HepG2 (cell line): ENCODE measurements around the gene TADA2B. TPM values are rescaled to one million over a fixed set of nuclear protein-coding genes. Genes with fewer than 3 reads are reported as not detected.

ENCODE experiments used
- ATF7 ChIP-seq, 2 experiments: fragments of 450-650 bp in 1 of 2; sonication (generic) in 1 of 2; formaldehyde crosslinking in 1 of 2; IDR thresholded peaks; 2 replicates each; pipeline versions ENCODE4 v1.4.0 to v1.6.1; 2016 to 2020; ENCODE audit warnings: antibody characterized with exemption in 1 of 2, mild to moderate bottlenecking in 1 of 2, missing genetic modification reagents in 1 of 2
- CBX1 ChIP-seq: IDR thresholded peaks from one replicate; pipeline ENCODE4 v1.6.1; 2016; ENCODE audit warnings: antibody characterized with exemption, low read depth
- EEA1 ChIP-seq: sonication (generic); formaldehyde crosslinking; IDR thresholded peaks from 2 replicates; pipeline ENCODE4 v1.5.1; 2020; ENCODE audit warnings: mild to moderate bottlenecking, missing genetic modification reagents, borderline replicate concordance
- EED ChIP-seq: sonication (generic); formaldehyde crosslinking; IDR thresholded peaks from 2 replicates; pipeline ENCODE4 v1.5.0; 2020; ENCODE audit warnings: mild to moderate bottlenecking, missing genetic modification reagents
- ETV5 ChIP-seq: IDR thresholded peaks from 2 replicates; pipeline ENCODE4 v1.6.1; 2018; ENCODE audit warnings: missing biosample characterization, missing genetic modification reagents, inconsistent platforms, borderline replicate concordance
- FOSL2 ChIP-seq: sonication (generic); formaldehyde crosslinking; IDR thresholded peaks from 2 replicates; pipeline ENCODE4 v1.4.0; 2020; ENCODE audit warnings: missing genetic modification reagents
- GTF2F1 ChIP-seq: fragments of 150-350 bp; IDR thresholded peaks from 2 replicates; pipeline ENCODE4 v1.6.1; 2014; ENCODE audit warnings: low read length
- HDAC6 ChIP-seq: fragments of 200-600 bp; sonication (generic); IDR thresholded peaks from 2 replicates; pipeline ENCODE4 v1.7.0; 2017; ENCODE audit warnings: mild to moderate bottlenecking, antibody characterized with exemption, low read length, low read depth
- MEF2D ChIP-seq: sonication (generic); formaldehyde crosslinking; IDR thresholded peaks from 2 replicates; pipeline ENCODE4 v1.5.1; 2020; ENCODE audit warnings: mild to moderate bottlenecking, missing genetic modification reagents
- PITX1 ChIP-seq: sonication (generic); formaldehyde crosslinking; IDR thresholded peaks from 2 replicates; pipeline ENCODE4 v1.5.1; 2020; ENCODE audit warnings: mild to moderate bottlenecking, missing genetic modification reagents
- POLR2A ChIP-seq, 2 experiments: IDR thresholded peaks; 2 replicates each; pipeline ENCODE4 v1.6.1; 2011; ENCODE audit warnings: low read depth in 2 of 2, low read length in 2 of 2, mild to moderate bottlenecking in 1 of 2, moderate library complexity in 1 of 2; ENCODE audit not compliant: insufficient read depth in 1 of 2
- RAD51 ChIP-seq: fragments of 450-650 bp; IDR thresholded peaks from 2 replicates; pipeline ENCODE4 v1.6.1; 2016; ENCODE audit warnings: borderline replicate concordance
- RBM39 ChIP-seq: fragments of 200-400 bp; formaldehyde crosslinking; IDR thresholded peaks from one replicate; pipeline ENCODE4 v1.6.1; 2018; ENCODE audit warnings: antibody characterized with exemption, mild to moderate bottlenecking, low read depth, low read length; ENCODE audit not compliant: poor library complexity, severe bottlenecking
- ZNF263 ChIP-seq: sonication (generic); formaldehyde crosslinking; IDR thresholded peaks from 2 replicates; pipeline ENCODE4 v1.4.0; 2020; ENCODE audit warnings: missing genetic modification reagents
- ZNF274 ChIP-seq: sonication (generic); formaldehyde crosslinking; IDR thresholded peaks from 2 replicates; pipeline ENCODE4 v1.5.1; 2020; ENCODE audit warnings: mild to moderate bottlenecking, missing genetic modification reagents
- ZNF501 ChIP-seq: sonication (generic); formaldehyde crosslinking; IDR thresholded peaks from 2 replicates; pipeline ENCODE4 v1.5.1; 2020; ENCODE audit warnings: mild to moderate bottlenecking, moderate library complexity, missing genetic modification reagents
- ZNF556 ChIP-seq: sonication (generic); formaldehyde crosslinking; IDR thresholded peaks from 2 replicates; pipeline ENCODE4 v1.4.0; 2020; ENCODE audit warnings: mild to moderate bottlenecking, missing genetic modification reagents, borderline replicate concordance
- ZNF7 ChIP-seq: IDR thresholded peaks from 2 replicates; pipeline ENCODE4 v1.6.1; 2016; ENCODE audit warnings: missing biosample characterization, missing genetic modification reagents
- ZNF737 ChIP-seq: sonication (generic); formaldehyde crosslinking; IDR thresholded peaks from 2 replicates; pipeline ENCODE4 v1.5.0; 2020; ENCODE audit warnings: missing genetic modification reagents, mild to moderate bottlenecking, borderline replicate concordance
- polyA plus RNA-seq, 8 experiments: library from polyadenylated mRNA; depleted of rRNA in 3 of 8; stranded (reverse) in 7 of 8; unstranded in 1 of 8; fragments of >200 nt; fragmentation: Illumina TruSeq in 4 of 8; extraction: Trizol in 4 of 8; gene quantifications; 2 replicates each; pipeline versions ENCODE4 v1.2.1 to v1.2.3, GENCODE V29; 2011 to 2016; ENCODE audit warnings: low read depth in 4 of 8, missing spikeins in 1 of 8, mixed read lengths in 1 of 8; ENCODE audit not compliant: insufficient read depth in 1 of 8
- total RNA-seq, 5 experiments: library from RNA; depleted of rRNA; stranded (reverse); fragments of >200 nt; fragmentation: Illumina TruSeq; extraction: Trizol; gene quantifications; 2 replicates each; pipeline ENCODE4 v1.2.3, GENCODE V29; 2016; ENCODE audit warnings: low read depth in 1 of 5
- TF ChIP-seq, protein P1 (sequence below): sonication (generic); formaldehyde crosslinking; IDR thresholded peaks from 2 replicates; pipeline ENCODE4 v1.4.0; 2020; ENCODE audit warnings: missing genetic modification reagents
- TF ChIP-seq, protein P2 (sequence below): sonication (generic); formaldehyde crosslinking; conservative IDR thresholded peaks from 2 replicates; pipeline ENCODE4 v1.8.0; 2022; ENCODE audit warnings: low read depth, missing genetic modification reagents
- TF ChIP-seq, protein P3 (sequence below): sonication (generic); formaldehyde crosslinking; IDR thresholded peaks from 2 replicates; pipeline ENCODE4 v1.5.1; 2020; ENCODE audit warnings: mild to moderate bottlenecking, missing genetic modification reagents, moderate library complexity
- TF ChIP-seq, protein P4 (sequence below): sonication (generic); formaldehyde crosslinking; IDR thresholded peaks from 2 replicates; pipeline ENCODE4 v1.8.0; 2022; ENCODE audit warnings: missing genetic modification reagents, low read depth, mild to moderate bottlenecking, borderline replicate concordance
- TF ChIP-seq, protein P5 (sequence below): sonication (generic); formaldehyde crosslinking; IDR thresholded peaks from 2 replicates; pipeline ENCODE4 v1.4.0; 2020; ENCODE audit warnings: missing genetic modification reagents

The TADA2B gene
- total and polyA plus RNA-seq, 2 of the 13 experiments (the other 11 are each of a cell fraction or from before 2014, with no cell fraction given) = 4.6 to 8.9 TPM

DNA sequence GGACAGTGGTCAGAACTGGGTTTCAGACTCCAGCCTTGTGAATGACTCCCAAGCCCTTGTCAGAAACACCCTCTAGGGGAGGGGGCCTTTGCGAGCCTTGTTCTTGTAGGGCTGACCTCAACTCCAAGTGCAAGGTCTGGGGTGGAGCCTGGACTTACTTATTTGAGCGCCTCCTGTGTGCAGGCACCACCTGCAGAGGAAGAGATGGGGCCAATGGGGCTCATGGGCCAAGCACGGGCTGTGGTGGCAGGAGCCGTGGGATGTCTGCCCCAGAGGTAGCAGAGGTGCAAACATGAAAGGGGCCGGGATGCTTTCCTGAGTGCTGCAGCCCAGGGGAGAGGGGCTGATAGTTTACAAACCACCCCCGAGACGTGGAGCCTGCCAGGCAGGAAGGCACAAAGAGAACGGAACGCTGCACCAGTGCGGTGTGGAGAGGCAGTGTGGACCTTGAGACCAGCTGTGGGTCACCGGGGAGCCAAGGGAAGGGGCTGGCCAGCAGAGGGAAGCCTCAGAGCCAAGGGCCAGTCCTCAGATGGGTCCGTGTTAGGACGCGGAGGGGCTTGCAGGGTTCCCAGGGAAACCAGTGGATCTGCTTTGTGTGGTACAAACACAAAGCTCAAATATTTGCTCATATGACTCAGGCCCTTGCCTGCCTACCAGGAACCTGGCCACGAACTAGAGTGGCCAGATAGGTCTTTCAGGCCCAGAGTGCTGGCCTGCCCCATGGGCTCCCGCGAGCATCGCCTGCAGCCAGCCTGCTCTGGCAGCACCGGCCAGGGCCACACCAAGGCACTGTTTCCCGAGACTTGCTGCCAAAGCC lies 8.7 kb upstream of the TADA2B start (continued):
- peak; percentile 81; the same call in 1 of the 2 replicates for TF ChIP-seq MEF2D (CRISPR knock-in tag)
- no peak for TF ChIP-seq ZNF737 (CRISPR knock-in tag)
- TF ChIP-seq ZNF501 = peak; percentile 95
- TF ChIP-seq, protein P1, sequence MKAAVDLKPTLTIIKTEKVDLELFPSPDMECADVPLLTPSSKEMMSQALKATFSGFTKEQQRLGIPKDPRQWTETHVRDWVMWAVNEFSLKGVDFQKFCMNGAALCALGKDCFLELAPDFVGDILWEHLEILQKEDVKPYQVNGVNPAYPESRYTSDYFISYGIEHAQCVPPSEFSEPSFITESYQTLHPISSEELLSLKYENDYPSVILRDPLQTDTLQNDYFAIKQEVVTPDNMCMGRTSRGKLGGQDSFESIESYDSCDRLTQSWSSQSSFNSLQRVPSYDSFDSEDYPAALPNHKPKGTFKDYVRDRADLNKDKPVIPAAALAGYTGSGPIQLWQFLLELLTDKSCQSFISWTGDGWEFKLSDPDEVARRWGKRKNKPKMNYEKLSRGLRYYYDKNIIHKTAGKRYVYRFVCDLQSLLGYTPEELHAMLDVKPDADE = no peak
- no peak for TF ChIP-seq ZNF7
- no peak for TF ChIP-seq EEA1 (CRISPR knock-in tag)
- peak; percentile 57 for TF ChIP-seq CBX1
- TF ChIP-seq RAD51 = no peak
- TF ChIP-seq, protein P2, sequence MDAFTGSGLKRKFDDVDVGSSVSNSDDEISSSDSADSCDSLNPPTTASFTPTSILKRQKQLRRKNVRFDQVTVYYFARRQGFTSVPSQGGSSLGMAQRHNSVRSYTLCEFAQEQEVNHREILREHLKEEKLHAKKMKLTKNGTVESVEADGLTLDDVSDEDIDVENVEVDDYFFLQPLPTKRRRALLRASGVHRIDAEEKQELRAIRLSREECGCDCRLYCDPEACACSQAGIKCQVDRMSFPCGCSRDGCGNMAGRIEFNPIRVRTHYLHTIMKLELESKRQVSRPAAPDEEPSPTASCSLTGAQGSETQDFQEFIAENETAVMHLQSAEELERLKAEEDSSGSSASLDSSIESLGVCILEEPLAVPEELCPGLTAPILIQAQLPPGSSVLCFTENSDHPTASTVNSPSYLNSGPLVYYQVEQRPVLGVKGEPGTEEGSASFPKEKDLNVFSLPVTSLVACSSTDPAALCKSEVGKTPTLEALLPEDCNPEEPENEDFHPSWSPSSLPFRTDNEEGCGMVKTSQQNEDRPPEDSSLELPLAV = no peak
- TF ChIP-seq POLR2A (IDR thresholded peaks at IDR 0.05; ENCODE audit: insufficient read depth in 1 of 2, low read depth in 2 of 2, low read length in 2 of 2) = peak in 1 of 2 experiments; percentile 67; a peak in 2 of 4 replicates
- TF ChIP-seq RBM39 = no peak
- TF ChIP-seq FOSL2 = peak; percentile 98
- TF ChIP-seq, protein P3, sequence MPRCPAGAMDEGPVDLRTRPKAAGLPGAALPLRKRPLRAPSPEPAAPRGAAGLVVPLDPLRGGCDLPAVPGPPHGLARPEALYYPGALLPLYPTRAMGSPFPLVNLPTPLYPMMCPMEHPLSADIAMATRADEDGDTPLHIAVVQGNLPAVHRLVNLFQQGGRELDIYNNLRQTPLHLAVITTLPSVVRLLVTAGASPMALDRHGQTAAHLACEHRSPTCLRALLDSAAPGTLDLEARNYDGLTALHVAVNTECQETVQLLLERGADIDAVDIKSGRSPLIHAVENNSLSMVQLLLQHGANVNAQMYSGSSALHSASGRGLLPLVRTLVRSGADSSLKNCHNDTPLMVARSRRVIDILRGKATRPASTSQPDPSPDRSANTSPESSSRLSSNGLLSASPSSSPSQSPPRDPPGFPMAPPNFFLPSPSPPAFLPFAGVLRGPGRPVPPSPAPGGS = peak; percentile 71; the same call in 1 of the 2 replicates
- TF ChIP-seq, protein P4, sequence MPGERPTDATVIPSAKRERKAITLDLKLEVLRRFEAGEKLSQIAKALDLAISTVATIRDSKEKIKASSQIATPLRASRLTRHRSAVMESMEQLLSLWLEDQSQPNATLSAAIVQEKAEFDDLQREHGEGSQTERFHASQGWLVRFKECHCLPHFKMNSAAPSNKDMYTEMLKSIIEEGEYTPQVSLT = no peak
- TF ChIP-seq, protein P5, sequence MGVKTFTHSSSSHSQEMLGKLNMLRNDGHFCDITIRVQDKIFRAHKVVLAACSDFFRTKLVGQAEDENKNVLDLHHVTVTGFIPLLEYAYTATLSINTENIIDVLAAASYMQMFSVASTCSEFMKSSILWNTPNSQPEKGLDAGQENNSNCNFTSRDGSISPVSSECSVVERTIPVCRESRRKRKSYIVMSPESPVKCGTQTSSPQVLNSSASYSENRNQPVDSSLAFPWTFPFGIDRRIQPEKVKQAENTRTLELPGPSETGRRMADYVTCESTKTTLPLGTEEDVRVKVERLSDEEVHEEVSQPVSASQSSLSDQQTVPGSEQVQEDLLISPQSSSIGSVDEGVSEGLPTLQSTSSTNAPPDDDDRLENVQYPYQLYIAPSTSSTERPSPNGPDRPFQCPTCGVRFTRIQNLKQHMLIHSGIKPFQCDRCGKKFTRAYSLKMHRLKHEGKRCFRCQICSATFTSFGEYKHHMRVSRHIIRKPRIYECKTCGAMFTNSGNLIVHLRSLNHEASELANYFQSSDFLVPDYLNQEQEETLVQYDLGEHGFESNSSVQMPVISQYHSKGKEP = no peak
- TF ChIP-seq ETV5 (CRISPR knock-in tag) = peak; percentile 9
- TF ChIP-seq ZNF263 (CRISPR knock-in tag) = no peak
- peak; percentile 37; the same call in 1 of the 2 replicates for TF ChIP-seq PITX1 (CRISPR knock-in tag)
- peak; percentile 89; the same call in 1 of the 2 replicates for TF ChIP-seq ZNF274 (CRISPR knock-in tag)
- peak; percentile 67; the same call in 1 of the 2 replicates for TF ChIP-seq ZNF556 (CRISPR knock-in tag)
- TF ChIP-seq GTF2F1 = no peak
- TF ChIP-seq EED (CRISPR knock-in tag) = 0 out of 2 replicates have a peak, but pooled peaks have one; percentile 62
- no peak for TF ChIP-seq HDAC6
- TF ChIP-seq ATF7 (IDR thresholded peaks at IDR 0.05) = no peak
- TF ChIP-seq ATF7 (CRISPR knock-in tag; IDR thresholded peaks at IDR 0.05) = peak; percentile 55; the same call in 1 of the 2 replicates
